GM04504 (cell line): Measurements from ENCODE around the gene PLA2G4B.

Experiments
- DNase-seq: peaks from one replicate; pipeline ENCODE4 v3.0.0-alpha.2; 2012; ENCODE audit warnings: low read depth

The PLA2G4B gene

GRCh38 chr15:41806291-41807181, 32.1 kb upstream of the PLA2G4B start:
- DNase-seq: no peak

- DNase-seq: no peak
Observed at GRCh38 chr15:41809121-41809520, 29.5 kb upstream of the PLA2G4B start.

- no peak for DNase-seq
Observed at GRCh38 chr15:41809526-41810220, 29.0 kb upstream of the PLA2G4B start.

- no peak for DNase-seq
Observed at GRCh38 chr15:41810651-41811431, 27.8 kb upstream of the PLA2G4B start.

GRCh38 chr15:41811432-41812195, 27.0 kb upstream of the PLA2G4B start:
- peak; percentile 58 for DNase-seq

- DNase-seq: no peak
Observed at GRCh38 chr15:41812820-41813375, 25.7 kb upstream of the PLA2G4B start.

- no peak for DNase-seq
Observed at GRCh38 chr15:41813426-41813825, 25.2 kb upstream of the PLA2G4B start.

- no peak for DNase-seq
Observed at GRCh38 chr15:41814534-41814933, 24.1 kb upstream of the PLA2G4B start.

- no peak for DNase-seq
Observed at GRCh38 chr15:41816788-41817187, 21.9 kb upstream of the PLA2G4B start.

GRCh38 chr15:41817327-41817726, 21.3 kb upstream of the PLA2G4B start:
- DNase-seq: no peak

GRCh38 chr15:41817781-41818180, 20.9 kb upstream of the PLA2G4B start:
- no peak for DNase-seq

- DNase-seq: no peak
Observed at GRCh38 chr15:41819455-41820050, 19.1 kb upstream of the PLA2G4B start.

- no peak for DNase-seq
Observed at GRCh38 chr15:41820791-41821423, 17.7 kb upstream of the PLA2G4B start.

GRCh38 chr15:41821831-41822230, 16.8 kb upstream of the PLA2G4B start:
- no peak for DNase-seq

GRCh38 chr15:41822471-41822870, 16.2 kb upstream of the PLA2G4B start:
- no peak for DNase-seq

- no peak for DNase-seq
Observed at GRCh38 chr15:41822957-41823356, 15.7 kb upstream of the PLA2G4B start.

- DNase-seq: no peak
Observed at GRCh38 chr15:41823502-41823901, 15.1 kb upstream of the PLA2G4B start.

GRCh38 chr15:41824062-41824745, 14.4 kb upstream of the PLA2G4B start:
- no peak for DNase-seq

GRCh38 chr15:41825145-41825544, 13.5 kb upstream of the PLA2G4B start:
- DNase-seq: no peak
